Endothelial cell of umbilical vein (primary cell): ENCODE measurements around the gene SPIRE1. TPM values are rescaled to one million over a fixed set of nuclear protein-coding genes. Genes with fewer than 3 reads are reported as not detected.

Experiments
- BruUV-seq: library from RNA; stranded (reverse); fragments of 400-500 nt; replicated peaks from 2 replicates; lab custom pipeline; 2021; lab: Mats Ljungman, UMichigan
- CTCF ChIA-PET: fragments of 300-600, 350-600 bp; sonication (Branson Sonifier 250); formaldehyde crosslinking; loops from one replicate; lab custom pipeline; 2021; ENCODE audit warnings: antibody characterized with exemption, inconsistent platforms; lab: Charles Lee
- POLR2A ChIA-PET: fragments of 300-600, 350-600 bp; sonication (Branson Sonifier 250); formaldehyde crosslinking; loops from one replicate; lab custom pipeline; 2021; ENCODE audit warnings: antibody characterized with exemption, inconsistent platforms; lab: Charles Lee
- DNase-seq: peaks from one replicate; pipeline ENCODE4 v3.0.0-alpha.2; 2011; ENCODE audit warnings: low read depth, low spot score
- FAIRE-seq: peaks from 2 replicates; lab custom pipeline; 2011; peaks lifted over from hg19 to GRCh38; lab: Jason Lieb, UNC
- H2AFZ ChIP-seq: 2 replicates; pipeline ENCODE4 v1.6.0; 2012; ENCODE audit warnings: low read depth, low read length, control low read depth, inconsistent platforms
- H3K27ac ChIP-seq: 2 replicates; pipeline ENCODE4 v1.5.1; 2011; ENCODE audit warnings: low read depth, mild to moderate bottlenecking, control low read depth, low read length, moderate library complexity; ENCODE audit not compliant: insufficient read depth
- H3K27me3 ChIP-seq, 2 experiments: 2 replicates each; pipeline versions ENCODE4 v1.6.0 to v1.6.1; 2011; ENCODE audit warnings: low read length in 2 of 2, mixed read lengths in 1 of 2; ENCODE audit not compliant: control insufficient read depth in 2 of 2, insufficient read depth in 2 of 2
- H3K36me3 ChIP-seq, 2 experiments: 2 replicates in 1 of 2; 3 replicates in 1 of 2; pipeline ENCODE4 v1.5.1; 2011; ENCODE audit warnings: low read length in 2 of 2, mild to moderate bottlenecking in 1 of 2, moderate library complexity in 1 of 2; ENCODE audit not compliant: control insufficient read depth in 2 of 2, insufficient read depth in 2 of 2; ENCODE audit errors: extremely low read depth in 1 of 2
- H3K4me1 ChIP-seq: 3 replicates; pipeline ENCODE4 v1.5.1; 2011; ENCODE audit warnings: mild to moderate bottlenecking, low read length; ENCODE audit not compliant: control insufficient read depth, insufficient read depth; ENCODE audit errors: extremely low read depth
- H3K4me2 ChIP-seq: 2 replicates; pipeline ENCODE4 v1.6.1; 2011; ENCODE audit warnings: low read length, control low read depth, mixed read lengths; ENCODE audit not compliant: insufficient read depth
- H3K4me3 ChIP-seq, 3 experiments: fragments of 200-600 bp in 1 of 3; sonication (generic), shearing (Covaris generic) in 1 of 3; replicated peaks in 1 of 3; 2 replicates each; pipeline ENCODE4 v1.5.1; 2011 to 2016; ENCODE audit warnings: control low read depth in 3 of 3, low read length in 3 of 3, mild to moderate bottlenecking in 2 of 3, inconsistent platforms in 1 of 3, low read depth in 1 of 3, moderate library complexity in 1 of 3; ENCODE audit not compliant: insufficient read depth in 1 of 3
- H3K79me2 ChIP-seq: 2 replicates; pipeline ENCODE4 v1.6.0; 2012; ENCODE audit warnings: low read length, inconsistent platforms; ENCODE audit not compliant: control insufficient read depth, insufficient read depth
- H3K9ac ChIP-seq: replicated peaks from 2 replicates; pipeline ENCODE3; 2011; ENCODE audit warnings: low read length, control low read depth; ENCODE audit not compliant: insufficient read depth; ENCODE audit errors: extremely low read depth
- H3K9me1 ChIP-seq: replicated peaks from 3 replicates; pipeline ENCODE4 v1.6.0; 2011; ENCODE audit warnings: mild to moderate bottlenecking, low read length; ENCODE audit not compliant: control insufficient read depth, insufficient read depth; ENCODE audit errors: extremely low read depth
- H3K9me3 ChIP-seq: replicated peaks from 2 replicates; pipeline ENCODE4 v1.5.1; 2012; ENCODE audit warnings: low read length, inconsistent platforms; ENCODE audit not compliant: control insufficient read depth, insufficient read depth
- H4K20me1 ChIP-seq: replicated peaks from 2 replicates; pipeline ENCODE3; 2011; ENCODE audit warnings: mild to moderate bottlenecking, low read length; ENCODE audit not compliant: control insufficient read depth, insufficient read depth; ENCODE audit errors: extremely low read depth
- EZH2 ChIP-seq: IDR thresholded peaks from 2 replicates; pipeline ENCODE4 v1.6.1; 2012; ENCODE audit warnings: borderline replicate concordance, low read depth, mild to moderate bottlenecking, moderate library complexity, low read length, inconsistent platforms; ENCODE audit not compliant: severe bottlenecking
- FOS ChIP-seq: IDR thresholded peaks from 2 replicates; pipeline ENCODE4 v1.6.1; 2011; ENCODE audit warnings: mild to moderate bottlenecking, low read length, moderate library complexity, borderline replicate concordance; ENCODE audit not compliant: insufficient read depth
- GATA2 ChIP-seq: IDR thresholded peaks from 2 replicates; pipeline ENCODE4 v1.7.0; 2011; ENCODE audit warnings: low read depth, mild to moderate bottlenecking, moderate library complexity, mixed read lengths, low read length; ENCODE audit not compliant: insufficient read length, insufficient read depth
- JUN ChIP-seq: IDR thresholded peaks from 2 replicates; pipeline ENCODE4 v1.6.1; 2011; ENCODE audit warnings: borderline replicate concordance, low read depth; ENCODE audit not compliant: insufficient read length, insufficient read depth
- MYC ChIP-seq: IDR thresholded peaks from one replicate; pipeline ENCODE4 v1.6.1; 2011; ENCODE audit warnings: mild to moderate bottlenecking, low read depth, low read length
- POLR2A ChIP-seq: IDR thresholded peaks from 2 replicates; pipeline ENCODE4 v1.6.1; 2012; ENCODE audit warnings: low read depth, mild to moderate bottlenecking, control low read depth, low read length
- POLR2AphosphoS5 ChIP-seq: IDR thresholded peaks from 2 replicates; pipeline ENCODE4 v1.6.1; 2012; ENCODE audit warnings: low read depth, mild to moderate bottlenecking, control low read depth, low read length, moderate library complexity; ENCODE audit not compliant: insufficient read depth
- dilution Hi-C: fragments of 300-500 bp; cut with MboI; formaldehyde crosslinking; loops from one replicate; pipeline ENCODE4 v1.15.0; 2019; ENCODE audit warnings: low sequenced_read_pairs; ENCODE audit not compliant: extremely low pct_ligation_motif_present
- intact Hi-C: fragments of 100-400 bp; cut with micrococcal nuclease; formaldehyde crosslinking; loops from one replicate; pipeline ENCODE4 v1.10.0; 2022
- polyA plus RNA-seq, 4 experiments: library from polyadenylated mRNA; depleted of rRNA in 3 of 4; stranded (reverse) in 3 of 4; unstranded in 1 of 4; fragments of >200 nt; gene quantifications; 2 replicates each; pipeline versions ENCODE4 v1.2.1 to v1.2.3, GENCODE V29; 2011 to 2012; ENCODE audit warnings: missing spikeins in 1 of 4
- total RNA-seq: library from RNA; stranded (reverse); gene quantifications from 2 replicates; pipeline ENCODE4 v1.2.3, GENCODE V29; 2021
- TF ChIP-seq, protein P1 (sequence below): IDR thresholded peaks from 2 replicates; pipeline ENCODE4 v1.6.1; 2011; ENCODE audit not compliant: insufficient read depth, insufficient read length
- TF ChIP-seq, protein P2 (sequence below), 2 donors: IDR thresholded peaks; 1 replicate in 1 of 2; 2 replicates in 1 of 2; pipeline ENCODE4 v1.5.1; 2011; ENCODE audit warnings: low read length in 2 of 2, mild to moderate bottlenecking in 2 of 2, moderate library complexity in 2 of 2, control low read depth in 1 of 2, inconsistent platforms in 1 of 2, low read depth in 1 of 2; ENCODE audit not compliant: insufficient read depth in 1 of 2; ENCODE audit errors: extremely low read depth in 1 of 2

The SPIRE1 gene
- total and polyA plus RNA-seq, 2 donors (not counting 3 experiments of a cell fraction or from before 2014, with no cell fraction given): 13.1 to 44.0 TPM

DNA sequence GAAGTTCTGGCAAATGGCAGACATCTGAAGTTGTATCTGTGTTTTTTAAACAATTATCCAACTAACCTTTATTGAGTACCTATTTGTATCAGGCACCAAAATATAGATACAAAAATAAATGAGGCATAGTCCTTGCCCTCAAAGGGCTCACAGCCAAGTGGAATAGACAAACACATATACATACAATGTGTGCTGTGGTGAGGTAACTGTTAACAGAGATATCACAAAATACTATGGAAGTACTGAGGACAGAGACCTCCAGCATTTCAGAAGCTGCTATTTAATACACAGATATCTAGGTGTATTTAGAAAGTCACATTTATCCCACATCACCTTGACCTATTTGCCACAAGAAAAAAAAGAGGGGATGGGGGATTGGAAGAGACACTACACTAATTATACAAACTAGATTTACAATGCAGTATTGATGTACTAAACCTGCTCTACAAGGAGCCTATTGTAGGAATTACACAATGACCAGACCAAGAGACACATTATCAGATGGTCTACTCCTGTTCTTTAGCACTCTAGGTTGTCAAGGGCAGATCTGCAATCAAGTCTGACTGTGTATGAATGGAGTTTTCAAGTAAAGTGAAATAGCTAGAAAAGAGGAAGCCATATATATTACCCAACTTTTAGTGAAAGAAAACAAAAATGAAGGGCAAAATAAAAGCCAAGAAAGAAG is 62.2 kb downstream of the SPIRE1 start:
- H3K9me1 ChIP-seq: no peaks in the 10 kb centered on the region
- H3K36me3 ChIP-seq: no peaks in the 10 kb centered on the region
- H3K9me3 ChIP-seq: no peaks in the 10 kb centered on the region
- H4K20me1 ChIP-seq: peaks cover 2% of the 10 kb centered on the region
- no peak overlapping the region for H3K27ac ChIP-seq
- no peak overlapping the region for H3K4me3 ChIP-seq
- ChIA-PET POLR2A (no interaction called here), CTCF (no interaction called here)
- peaks cover 51% of the 10 kb centered on the region for H3K4me1 ChIP-seq
- intact Hi-C loops (loop anchor here (5.0 kb wide), 1 partner anchor 47 kb away; no protein-coding TSS in a partner anchor), dilution Hi-C loops (no loop called here)
- no peak for TF ChIP-seq JUN
- TF ChIP-seq, protein P1, sequence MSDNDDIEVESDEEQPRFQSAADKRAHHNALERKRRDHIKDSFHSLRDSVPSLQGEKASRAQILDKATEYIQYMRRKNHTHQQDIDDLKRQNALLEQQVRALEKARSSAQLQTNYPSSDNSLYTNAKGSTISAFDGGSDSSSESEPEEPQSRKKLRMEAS: no peak
- TF ChIP-seq POLR2A: no peak
- TF ChIP-seq FOS: no peak
- no peak for TF ChIP-seq POLR2AphosphoS5
- no peak for TF ChIP-seq EZH2
- TF ChIP-seq, protein P2, sequence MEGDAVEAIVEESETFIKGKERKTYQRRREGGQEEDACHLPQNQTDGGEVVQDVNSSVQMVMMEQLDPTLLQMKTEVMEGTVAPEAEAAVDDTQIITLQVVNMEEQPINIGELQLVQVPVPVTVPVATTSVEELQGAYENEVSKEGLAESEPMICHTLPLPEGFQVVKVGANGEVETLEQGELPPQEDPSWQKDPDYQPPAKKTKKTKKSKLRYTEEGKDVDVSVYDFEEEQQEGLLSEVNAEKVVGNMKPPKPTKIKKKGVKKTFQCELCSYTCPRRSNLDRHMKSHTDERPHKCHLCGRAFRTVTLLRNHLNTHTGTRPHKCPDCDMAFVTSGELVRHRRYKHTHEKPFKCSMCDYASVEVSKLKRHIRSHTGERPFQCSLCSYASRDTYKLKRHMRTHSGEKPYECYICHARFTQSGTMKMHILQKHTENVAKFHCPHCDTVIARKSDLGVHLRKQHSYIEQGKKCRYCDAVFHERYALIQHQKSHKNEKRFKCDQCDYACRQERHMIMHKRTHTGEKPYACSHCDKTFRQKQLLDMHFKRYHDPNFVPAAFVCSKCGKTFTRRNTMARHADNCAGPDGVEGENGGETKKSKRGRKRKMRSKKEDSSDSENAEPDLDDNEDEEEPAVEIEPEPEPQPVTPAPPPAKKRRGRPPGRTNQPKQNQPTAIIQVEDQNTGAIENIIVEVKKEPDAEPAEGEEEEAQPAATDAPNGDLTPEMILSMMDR (IDR thresholded peaks at IDR 0.05; ENCODE audit: extremely low read depth in 1 of 2, insufficient read depth in 1 of 2, low read depth in 1 of 2, low read length in 2 of 2): no peak
- TF ChIP-seq MYC: no peak
- no peak for TF ChIP-seq GATA2
- H3K4me2 ChIP-seq: no peak overlapping the region
- no peak overlapping the region for H3K9ac ChIP-seq
- H3K27me3 ChIP-seq: no peaks in the 10 kb centered on the region
- H2AFZ ChIP-seq: no peak overlapping the region
- DNase-seq: no peak
- BruUV-seq: no TSS peak
- H3K79me2 ChIP-seq: peaks cover 59% of the 10 kb centered on the region
- FAIRE-seq: no peak
